ENCODE data around the gene BLID.

BLID gene, protein sequence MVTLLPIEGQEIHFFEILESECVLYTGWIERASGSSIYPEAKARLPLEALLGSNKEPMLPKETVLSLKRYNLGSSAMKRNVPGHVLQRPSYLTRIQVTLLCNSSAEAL

DNA sequence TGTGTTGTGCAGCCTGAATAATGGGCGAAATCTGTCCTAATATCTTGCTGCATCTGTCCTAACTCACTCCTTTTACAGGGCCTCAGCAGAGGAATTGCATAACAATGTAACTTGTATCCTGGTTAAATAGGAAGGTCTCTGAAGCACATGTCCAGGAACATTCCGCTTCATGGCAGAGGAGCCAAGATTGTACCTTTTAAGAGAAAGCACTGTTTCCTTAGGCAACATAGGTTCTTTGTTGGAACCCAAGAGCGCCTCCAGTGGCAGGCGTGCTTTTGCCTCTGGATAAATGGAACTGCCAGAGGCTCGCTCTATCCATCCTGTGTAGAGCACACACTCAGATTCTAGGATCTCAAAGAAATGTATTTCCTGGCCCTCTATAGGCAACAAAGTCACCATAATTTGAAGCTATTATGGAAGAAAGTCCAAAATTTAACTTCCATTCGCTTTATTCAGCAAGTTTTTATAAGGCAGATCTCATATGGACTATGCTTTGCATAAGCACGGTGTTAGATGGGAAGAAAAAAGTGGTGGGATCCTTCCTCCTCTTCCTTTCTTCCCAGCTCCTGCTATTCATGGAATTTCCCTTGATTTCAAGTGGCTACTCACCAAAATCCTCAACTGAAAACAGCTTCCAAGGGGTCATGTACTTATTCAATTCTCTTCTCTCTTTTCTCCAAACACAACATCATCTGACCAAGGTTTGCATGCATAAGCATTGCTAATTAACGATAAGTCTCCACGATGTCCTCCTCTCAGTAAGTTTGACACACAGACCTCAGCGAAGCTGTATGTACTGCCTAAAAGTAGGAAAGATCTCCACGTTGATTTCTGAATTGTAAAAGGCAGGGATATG, at the start of gene BLID:
TSS of gene BLID (minus strand) at position 692 of the 856 bp plus-strand sequence. CDS start at position 399, 293 bp downstream.
- DNase-seq (ENCODE audit: low read depth in 1 of 2, low spot score in 1 of 2), result no peak

DNA sequence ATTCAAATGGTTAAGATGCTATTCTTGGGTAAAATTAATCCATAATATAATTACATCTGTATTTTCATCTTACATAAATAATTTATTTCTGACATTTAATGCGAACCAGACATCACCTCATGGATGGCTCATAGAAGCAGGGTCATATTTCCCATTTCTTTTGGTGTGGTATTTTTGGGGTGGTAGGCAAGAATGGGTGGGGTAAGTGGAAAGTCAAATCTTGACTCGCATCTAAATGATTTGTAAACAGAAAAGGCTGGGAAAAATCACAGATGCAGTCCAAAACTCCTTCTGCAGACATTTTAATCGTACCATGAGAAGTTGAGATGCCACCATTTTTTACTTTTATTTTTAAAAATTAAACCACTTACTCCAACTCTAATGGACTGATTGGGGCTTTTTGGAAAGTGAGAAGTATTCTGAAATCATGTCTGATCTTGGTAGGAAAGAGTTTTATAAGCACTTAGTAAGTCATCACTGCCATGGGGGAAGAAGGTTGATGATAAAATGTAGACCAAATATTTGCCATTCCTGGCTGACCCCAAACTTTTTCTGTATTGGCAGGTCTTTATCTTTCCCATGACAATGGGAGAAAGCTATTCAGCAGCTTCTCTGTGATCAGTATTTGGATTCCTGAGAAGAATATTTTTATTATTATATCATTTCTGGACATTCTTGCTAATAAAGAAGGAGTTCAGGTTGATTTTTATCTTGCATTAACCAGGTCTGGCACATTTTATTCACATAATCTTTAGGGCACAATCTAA, 47.2 kb upstream of the BLID start:
- DNase-seq (ENCODE audit: low read depth in 1 of 2, low spot score in 1 of 2), result no peak

DNA sequence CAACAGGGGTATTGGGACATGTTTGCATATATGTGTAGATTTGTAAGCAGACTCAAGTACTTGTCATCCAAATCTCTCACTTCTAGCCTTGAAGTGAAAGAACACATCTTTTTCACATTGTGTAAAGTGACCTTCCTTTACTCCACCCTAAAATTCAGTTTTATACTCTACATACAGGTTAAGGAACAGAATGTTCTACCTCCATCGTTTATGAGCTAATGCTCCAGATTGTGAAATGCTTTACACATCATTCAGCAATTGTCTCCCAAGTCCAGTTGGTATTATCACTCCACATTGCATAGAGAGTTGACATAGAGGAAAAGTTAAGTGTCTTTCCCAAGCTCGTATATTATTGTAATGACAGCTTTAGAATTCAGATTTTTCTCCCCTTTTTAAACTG, 46.1 kb upstream of the BLID start:
- no peak for DNase-seq (ENCODE audit: low read depth in 1 of 2, low spot score in 1 of 2)

GRCh38 chr11:122160841-122161590, 45.0 kb upstream of the BLID start:
- no peak for DNase-seq (ENCODE audit: low read depth in 1 of 2, low spot score in 1 of 2)

DNA sequence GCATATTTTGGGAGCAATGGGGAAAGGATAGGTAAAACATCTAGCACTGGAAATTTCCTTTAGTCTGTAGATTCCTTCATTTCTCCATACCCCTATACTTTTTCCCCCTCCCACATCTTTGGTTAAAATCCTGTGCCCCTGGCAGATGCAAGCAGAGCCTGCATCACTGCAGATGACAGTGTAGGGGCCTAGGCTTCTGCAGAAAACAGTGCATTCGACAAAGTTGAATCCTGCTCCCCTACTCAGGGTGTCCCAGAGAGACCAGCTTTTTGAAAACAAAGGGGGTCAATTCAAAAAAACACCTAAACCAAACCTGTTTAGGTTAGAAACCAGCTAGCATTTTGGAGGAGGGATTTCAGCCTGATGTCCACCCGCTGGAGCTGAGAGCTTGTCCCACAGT, 43.8 kb upstream of the BLID start:
- DNase-seq (ENCODE audit: low read depth in 1 of 2, low spot score in 1 of 2), result no peak

DNA sequence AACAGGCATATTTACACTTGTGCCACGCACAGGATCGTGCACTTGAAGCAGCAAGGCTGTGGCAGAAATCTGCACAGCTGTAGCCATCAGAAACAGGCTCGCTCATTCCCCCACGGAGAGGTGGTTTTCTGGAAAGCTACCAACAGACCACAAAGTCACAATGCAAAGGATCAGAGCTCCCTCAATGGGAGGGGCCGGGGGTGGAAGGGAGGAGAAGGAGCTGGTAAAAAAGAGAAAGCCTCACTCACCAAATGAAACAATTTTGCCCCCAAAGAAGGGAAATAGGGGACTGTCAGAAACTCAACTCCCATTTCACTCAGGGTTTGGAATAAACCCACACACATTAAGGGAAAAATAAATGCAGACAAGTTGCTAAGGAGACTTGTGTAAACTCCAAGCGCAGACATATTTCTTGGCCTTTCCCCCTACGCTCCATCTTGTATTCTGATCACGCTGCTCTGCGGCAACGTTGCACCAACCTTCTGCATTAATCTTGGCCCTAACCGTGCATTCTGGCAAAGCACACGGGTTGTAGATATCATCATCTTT, 43.2 kb upstream of the BLID start:
- no peak for DNase-seq (ENCODE audit: low read depth in 1 of 2, low spot score in 1 of 2)

DNA sequence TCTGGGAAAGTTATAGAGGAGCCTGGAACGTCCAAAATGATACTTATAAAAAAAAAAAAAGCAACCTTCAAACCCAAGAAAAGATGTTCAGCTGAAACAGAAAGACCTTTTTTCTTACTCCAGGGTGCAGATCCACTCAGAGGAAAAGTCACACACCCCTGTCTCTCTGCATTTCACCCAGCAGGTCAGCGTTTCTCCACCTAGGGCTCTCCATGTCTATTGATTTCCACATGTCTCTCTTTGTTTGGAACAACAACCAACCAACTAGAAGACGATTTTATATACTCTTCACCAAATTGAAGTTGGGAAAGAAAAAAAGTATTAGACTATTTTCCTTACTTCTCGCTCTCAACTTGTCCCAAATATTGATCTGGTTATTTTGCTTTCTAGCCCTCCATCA, 42.2 kb upstream of the BLID start:
- no peak for DNase-seq (ENCODE audit: low read depth in 1 of 2, low spot score in 1 of 2)

GRCh38 chr11:122157653-122158161, 41.7 kb upstream of the BLID start:
- no peak for DNase-seq (ENCODE audit: low read depth in 1 of 2, low spot score in 1 of 2)

DNA sequence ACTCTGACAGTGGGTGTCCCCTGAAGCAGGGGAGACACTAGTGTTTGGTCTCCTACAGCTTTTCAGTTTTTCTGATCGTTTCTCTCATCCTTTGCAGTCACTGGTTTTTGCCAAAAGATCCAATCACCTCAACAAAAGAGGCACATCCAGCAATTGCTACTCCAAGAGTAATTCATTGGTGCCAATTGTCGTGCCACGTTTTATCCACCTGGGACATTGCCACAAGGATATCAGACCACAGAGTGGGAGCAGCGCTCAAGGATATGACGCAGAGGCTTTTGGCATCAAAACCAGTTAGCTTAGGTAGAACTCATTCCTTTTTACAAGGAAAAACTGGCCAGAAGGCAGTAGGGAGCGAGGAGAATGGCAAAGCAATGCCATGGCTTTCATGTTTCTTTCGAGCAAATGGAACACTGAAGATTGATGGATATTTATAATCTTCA, 40.9 kb upstream of the BLID start:
- no peak for DNase-seq (ENCODE audit: low read depth in 1 of 2, low spot score in 1 of 2)

GRCh38 chr11:122155765-122156527, 39.9 kb upstream of the BLID start:
- DNase-seq (ENCODE audit: low read depth in 1 of 2, low spot score in 1 of 2), result no peak

- no peak for DNase-seq (ENCODE audit: low read depth in 1 of 2, low spot score in 1 of 2)
Measured at GRCh38 chr11:122154994-122155393, 39.0 kb upstream of the BLID start.

GRCh38 chr11:122154227-122154626, 38.2 kb upstream of the BLID start:
- DNase-seq (ENCODE audit: low read depth in 1 of 2, low spot score in 1 of 2), result no peak

GRCh38 chr11:122153746-122154145, 37.7 kb upstream of the BLID start:
- DNase-seq (ENCODE audit: low read depth in 1 of 2, low spot score in 1 of 2), result no peak

DNA sequence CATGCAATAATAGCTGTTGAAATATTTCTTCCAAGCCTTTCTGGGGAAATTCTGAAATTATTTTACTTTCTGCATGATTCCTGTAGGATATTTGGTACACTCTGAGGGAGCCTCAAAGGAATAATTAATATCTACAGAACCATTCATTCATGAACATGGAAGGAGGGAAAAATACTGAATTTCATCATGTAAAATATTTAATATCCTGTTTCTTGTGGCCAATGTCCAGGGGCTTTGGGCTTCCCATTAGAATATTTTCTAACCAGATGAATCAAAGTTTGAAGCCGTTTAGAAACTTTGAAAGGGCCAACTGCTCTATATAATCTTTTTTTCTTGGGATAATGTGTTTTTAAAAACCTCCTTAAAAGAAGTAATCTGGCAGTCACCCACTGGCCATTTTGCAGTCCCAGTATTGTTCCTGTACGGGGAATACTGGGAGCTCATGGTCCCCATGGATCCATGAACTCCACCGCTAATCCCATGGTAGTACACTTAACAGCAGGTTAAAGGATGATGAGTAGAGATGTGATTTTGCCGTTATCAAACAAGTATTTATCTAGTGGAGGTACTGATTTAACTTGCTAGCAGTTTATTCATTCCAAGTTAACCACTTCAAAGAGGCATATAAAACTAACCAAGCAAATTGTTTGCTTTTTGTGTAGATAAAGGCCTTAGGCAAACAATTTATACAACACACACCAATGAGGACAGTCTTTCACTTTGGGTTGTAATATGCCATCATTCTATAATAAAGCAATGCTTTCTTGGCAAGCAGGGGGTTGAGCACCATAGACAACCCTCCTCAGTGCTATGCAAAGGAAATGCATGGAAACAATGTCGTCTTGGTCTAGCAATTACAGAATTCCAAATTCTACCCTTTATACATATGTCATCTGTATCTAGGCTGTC, 34.5 kb upstream of the BLID start:
- no peak for DNase-seq (ENCODE audit: low read depth in 1 of 2, low spot score in 1 of 2)

GRCh38 chr11:122149202-122149601, 33.2 kb upstream of the BLID start:
- no peak for DNase-seq (ENCODE audit: low read depth in 1 of 2, low spot score in 1 of 2)

- DNase-seq (ENCODE audit: low read depth in 1 of 2, low spot score in 1 of 2), result no peak
Measured at GRCh38 chr11:122146475-122146874, 30.5 kb upstream of the BLID start.

DNA sequence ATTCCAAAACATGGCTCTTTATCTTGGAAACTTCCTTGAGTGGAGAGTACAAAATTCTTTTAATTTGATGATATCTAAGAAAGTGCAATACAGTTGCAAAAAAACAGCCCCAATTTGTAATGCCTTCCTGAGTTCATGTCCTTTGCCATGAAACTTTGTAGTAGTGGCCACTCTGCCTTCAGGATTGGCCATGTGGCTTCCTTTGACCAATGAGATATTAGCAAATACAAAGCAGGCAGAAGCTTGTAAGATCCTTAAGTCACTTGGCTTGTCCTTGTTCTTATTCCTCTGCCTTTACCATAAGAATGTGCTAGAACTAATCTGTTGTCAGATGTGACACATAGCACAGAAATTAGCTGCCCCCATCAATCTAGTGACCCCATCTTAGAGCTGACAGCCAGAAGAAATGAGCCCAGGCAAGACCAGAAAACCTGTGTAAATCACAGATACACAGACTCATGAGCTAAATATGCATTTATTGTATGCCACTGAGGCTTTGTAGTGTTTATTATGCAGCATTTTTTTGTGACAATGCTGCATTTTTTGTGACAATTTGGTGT, 29.8 kb upstream of the BLID start:
- no peak for DNase-seq (ENCODE audit: low read depth in 1 of 2, low spot score in 1 of 2)

GRCh38 chr11:122144752-122145151, 28.7 kb upstream of the BLID start:
- no peak for DNase-seq (ENCODE audit: low read depth in 1 of 2, low spot score in 1 of 2)

DNA sequence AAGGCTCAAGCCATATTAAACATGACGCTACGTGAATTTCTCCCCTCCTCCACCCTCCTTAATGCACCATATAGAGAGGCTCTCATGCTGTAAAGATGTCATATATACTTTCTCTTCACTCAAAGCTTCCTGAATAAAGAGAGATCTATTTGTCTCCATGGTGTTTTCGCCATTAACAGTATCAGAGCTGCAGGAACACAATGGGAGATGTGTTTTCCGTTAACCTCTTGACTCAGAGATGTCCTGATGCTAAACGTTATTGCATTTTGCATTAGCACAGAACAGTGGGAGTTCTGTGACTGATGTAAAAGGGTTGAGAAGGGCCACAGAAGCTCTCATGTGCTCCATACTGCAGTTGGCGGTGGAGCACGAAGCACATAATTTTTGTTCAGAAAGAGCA, 25.7 kb upstream of the BLID start:
- no peak for DNase-seq (ENCODE audit: low read depth in 1 of 2, low spot score in 1 of 2)
